HG03159 (cell line): ENCODE data around the gene TBPL1.

ENCODE experiments used
- ATAC-seq: cut with Tn5 transposase; IDR thresholded peaks from one replicate; pipeline ENCODE4 v1.9.1; 2021; ENCODE audit warnings: mild to moderate bottlenecking, moderate library complexity; ENCODE audit not compliant: unreplicated experiment

TBPL1 gene

DNA sequence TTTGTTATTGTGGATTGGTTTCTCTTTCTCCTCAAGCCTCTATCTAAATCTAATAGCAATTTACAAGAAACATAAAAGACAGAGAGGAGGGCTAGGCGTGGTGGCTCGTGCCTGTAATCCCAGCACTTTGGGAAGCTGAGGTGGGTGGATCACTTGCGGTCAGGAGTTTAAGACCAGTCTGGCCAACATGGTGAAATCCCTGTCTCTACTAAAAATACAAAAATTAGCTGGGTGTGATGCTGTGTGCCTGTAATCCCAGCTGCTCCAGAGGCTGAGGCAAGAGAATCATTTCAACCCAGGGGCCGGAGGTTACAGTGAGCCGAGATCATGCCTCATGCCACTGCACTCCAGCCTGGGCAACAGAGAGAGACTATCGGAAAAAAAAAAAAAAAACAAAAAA lies 52.8 kb downstream of the TBPL1 start:
- ATAC-seq = no peak

DNA sequence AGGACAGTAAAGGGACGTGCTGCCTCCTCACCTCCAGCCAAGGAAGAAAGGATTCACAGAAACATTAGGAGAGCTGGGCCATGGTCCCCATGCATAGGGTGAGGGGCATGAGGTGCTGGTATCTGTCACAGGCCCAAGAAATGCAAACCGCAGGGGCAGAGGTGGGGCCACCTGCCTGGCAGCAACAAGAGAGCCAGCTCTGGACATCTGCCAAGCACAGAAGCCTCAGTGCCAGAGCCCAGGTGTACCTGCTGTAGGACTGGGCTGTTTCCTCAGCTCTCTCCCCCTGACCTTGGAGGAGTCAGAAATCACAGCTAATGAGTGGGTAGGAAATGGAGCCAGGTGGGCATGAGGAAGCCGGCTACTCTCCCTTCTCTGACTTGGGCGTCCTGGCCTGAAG lies 54.1 kb downstream of the TBPL1 start:
- ATAC-seq = no peak

DNA sequence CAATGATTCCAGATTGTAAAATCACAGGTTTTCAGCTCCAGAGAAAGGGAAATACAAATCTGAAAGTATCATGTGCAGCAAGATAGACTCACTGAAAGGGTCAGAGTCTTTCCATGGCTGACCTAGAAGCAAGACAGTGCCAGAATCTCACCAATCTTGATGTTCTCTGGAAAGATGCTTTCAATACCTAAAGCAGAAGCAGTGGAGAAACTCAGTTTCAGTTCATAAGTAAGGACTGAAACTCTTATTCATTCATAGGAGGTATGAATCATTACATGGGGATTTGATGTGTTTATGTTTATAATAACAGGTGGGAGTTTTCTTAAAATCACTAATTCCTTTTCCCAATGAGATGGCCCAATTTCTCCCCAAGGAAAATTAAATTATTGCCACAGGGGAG lies 56.9 kb downstream of the TBPL1 start:
- ATAC-seq = no peak

DNA sequence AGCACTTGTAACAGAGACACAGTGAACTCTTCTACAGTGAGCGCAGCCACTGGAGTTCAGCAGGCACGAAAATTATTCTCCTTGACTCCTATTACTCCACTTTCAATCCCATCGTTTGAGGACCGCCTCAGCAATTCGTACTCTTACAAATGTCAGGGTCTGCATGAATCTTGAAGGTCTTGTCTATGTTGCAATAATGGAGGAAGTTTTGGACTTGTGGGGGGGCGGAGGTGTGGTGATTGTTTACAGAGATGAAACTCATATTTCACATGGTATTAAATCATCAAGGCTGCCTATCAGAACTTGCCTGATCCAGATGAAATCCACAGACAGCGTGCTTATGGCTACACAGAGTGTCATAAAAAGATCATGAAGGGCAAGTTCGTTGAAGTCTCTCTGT lies 57.4 kb downstream of the TBPL1 start:
- ATAC-seq = no peak

DNA sequence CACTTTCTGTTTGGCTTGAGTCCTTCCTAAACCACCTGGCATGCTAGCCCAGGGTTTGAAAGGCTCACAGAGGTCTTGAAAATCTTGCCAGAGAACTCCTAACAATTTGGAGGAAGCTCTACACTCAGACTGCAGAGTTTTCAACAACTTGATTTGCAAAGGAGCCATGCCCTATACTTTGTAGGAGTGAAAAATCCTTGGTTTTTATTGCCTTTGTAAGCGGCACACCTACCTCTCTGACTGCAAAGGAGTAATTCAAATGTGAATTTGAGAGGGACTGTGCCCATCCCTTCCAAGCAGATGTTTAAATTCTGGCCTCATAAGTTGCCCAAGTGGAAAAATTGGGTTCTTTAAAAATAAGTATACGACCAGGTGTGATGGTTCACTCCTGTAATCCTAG lies 58.0 kb downstream of the TBPL1 start:
- ATAC-seq = no peak

DNA sequence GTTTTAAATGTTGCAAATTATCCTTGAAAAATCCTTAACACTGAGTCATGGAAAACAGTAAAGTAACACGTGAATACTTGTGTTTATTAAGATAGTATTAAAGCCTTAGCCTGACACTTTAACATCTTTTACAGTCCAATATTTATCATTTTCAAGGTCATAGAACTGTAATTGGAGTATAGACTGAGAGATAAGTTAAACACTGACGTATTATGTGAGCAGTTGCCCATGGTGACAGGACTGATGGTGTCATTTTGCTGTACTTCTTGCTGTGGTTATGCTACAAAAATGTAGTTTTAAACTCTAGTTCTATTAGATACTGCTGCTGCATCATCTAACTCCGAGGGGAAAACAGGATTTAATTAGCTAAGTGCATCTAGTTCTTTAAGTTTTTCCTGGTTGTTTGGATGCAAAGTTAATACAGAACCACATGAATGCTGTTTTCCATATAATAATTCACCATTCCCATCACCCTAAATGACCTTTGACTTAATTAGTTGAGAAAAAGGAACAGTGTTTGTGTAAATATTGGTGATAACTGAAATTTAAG lies 61.6 kb downstream of the TBPL1 start:
- ATAC-seq = no peak

DNA sequence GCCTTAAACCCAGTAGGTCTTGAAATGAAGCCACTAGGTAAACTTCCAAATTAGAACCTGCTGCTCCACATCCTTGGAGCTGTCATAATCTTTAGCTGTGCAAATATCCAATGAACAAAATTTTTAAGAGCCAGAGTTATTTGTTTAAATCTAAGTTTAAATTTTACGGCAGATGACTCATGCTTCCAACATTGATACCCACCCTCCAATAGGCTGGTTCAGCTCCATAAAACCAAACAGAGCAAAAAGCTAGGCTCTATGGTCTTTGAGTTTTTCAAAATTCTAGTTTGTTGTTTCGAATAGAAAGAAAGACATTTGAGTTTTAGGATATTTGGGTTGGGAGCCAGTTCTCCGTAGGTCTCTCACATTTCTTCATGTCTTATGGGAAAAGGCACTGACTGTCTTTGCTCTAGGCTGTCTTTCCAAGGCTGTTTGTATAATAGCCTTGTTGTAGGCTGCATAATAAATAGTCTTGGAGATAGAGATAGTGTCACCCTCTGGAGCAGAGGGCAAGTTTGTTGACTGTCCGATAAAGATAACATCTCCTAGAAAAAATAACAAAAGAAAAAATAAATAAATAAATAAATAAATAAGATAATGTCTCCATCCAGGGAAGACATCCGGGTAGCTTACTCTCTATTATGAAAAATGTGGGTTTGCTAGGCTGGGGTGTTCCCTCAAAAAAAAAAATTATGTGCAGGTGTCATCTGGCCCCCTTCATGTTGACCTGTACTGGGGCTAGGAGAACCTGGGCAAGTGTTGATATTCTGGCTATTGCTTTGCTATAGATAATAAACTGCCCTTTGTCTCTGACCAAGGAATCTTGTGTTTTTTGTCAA lies 62.9 kb downstream of the TBPL1 start:
- no peak for ATAC-seq

DNA sequence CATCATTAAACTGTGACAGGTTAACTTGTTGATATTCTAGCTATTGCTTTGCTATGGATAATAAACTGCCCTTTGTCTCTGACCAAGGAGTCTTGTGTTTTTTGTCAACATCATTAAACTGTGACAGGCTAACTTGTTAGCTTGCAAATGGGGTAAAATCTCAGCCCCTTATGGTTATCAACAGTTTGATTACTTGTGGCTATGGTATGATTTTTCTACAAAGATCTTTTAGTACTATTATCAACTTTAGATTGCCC lies 63.5 kb downstream of the TBPL1 start:
- ATAC-seq = no peak

DNA sequence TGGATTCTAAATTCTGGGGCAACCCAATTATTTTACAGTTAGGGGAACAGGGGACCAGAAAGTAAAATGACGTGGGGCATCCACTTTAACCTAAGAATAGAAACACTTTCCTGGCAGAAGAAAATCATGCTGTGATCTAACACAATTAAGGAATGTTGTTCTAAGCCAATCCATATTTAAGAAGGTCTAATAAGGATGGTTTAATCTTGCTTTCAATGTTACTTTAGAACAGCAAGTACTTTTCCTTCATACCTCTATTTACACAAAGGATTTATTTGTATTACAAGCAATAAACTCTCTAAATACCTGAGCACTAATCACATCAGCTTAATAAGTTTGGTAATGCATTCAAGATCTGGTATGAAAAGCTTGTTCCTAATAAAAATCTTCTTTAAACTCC lies 67.0 kb downstream of the TBPL1 start:
- ATAC-seq = no peak

DNA sequence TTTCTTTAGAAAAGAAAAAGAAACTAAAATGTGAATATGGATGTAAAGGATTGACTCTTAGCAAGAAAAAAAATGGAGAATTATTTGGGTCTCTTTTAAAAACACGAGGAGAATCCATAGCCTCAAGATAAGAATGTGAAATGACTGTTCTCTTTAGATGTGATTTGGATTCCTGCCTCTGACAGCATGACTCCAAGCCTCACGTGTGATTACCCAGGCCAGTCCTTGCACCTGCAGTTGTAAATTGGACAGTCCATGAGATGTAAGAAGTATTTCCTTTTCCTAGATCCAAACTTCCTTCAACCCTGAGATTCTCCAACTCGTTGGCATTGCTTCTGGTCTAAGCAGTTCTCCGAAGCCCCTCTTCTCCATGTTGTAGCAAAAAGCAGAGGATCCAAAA lies 67.5 kb downstream of the TBPL1 start:
- ATAC-seq = no peak

DNA sequence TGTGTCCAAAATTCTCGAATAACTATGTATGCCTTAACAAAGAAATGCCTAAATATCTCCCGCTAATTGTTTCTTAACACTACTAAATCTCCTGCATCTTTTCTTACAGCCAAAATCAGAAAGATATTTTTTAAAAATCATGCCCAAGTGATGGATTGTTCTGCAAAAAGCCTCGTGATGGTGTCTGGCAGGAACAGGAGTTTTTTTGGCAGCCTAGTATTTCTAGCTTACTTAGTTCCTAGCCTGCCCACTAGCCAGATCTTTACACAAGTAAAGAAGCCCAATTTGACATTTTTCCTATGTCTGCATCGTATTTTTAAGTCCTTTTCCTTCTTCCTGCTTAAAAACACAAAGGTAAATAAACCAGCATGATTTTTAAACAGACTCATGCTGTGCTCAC lies 67.9 kb downstream of the TBPL1 start:
- ATAC-seq = no peak

DNA sequence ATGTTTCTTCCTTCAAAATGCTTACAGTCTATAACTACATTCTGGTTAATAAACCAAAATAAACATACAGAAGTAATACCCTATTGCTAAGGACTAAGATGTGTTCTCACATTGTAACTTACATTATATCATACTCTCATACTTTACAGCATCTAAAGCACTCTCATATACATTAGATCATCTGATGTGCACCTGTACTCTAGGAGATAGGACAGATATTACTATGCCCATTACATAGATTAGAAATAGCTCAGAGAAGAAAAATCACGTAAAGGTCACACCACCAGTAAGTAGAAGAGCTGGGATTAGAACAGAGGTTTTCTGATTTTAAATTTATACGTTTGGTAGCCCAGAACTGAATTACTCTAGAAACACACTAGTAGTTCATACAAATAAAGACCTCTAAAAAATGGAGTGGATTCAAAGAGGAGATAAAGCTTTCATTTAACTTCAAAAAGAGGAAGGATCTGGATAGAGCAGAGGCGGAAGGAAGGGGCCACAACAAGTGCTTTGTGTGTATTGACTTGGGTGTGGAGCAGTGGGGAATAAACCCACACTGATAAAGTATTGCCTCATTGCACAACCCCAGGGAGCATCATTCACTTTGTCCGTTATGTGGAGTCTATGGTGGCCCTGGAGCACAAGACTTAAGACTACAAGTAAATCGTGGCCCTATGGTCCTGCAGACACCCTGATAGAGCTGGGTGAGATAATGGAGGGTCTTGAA lies 68.5 kb downstream of the TBPL1 start:
- ATAC-seq = no peak

DNA sequence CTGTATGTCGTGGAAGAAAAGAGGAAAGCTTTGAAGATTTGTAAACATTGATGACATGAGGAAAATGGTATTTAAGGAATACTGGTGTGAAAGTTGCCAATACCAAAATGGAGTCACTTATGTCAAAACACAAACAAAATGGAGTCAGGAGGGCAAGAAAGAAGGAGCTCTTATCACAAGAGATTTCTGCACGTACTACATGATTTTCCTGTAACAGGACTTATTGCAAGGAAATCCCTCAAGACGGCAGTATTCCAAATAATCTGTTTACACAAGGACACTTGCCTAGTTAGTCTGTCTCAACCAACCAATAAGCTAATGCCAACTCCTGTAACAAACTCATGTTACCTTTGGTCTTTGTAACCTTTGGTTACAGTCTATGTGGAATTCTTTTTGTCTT lies 69.6 kb downstream of the TBPL1 start:
- ATAC-seq = no peak

DNA sequence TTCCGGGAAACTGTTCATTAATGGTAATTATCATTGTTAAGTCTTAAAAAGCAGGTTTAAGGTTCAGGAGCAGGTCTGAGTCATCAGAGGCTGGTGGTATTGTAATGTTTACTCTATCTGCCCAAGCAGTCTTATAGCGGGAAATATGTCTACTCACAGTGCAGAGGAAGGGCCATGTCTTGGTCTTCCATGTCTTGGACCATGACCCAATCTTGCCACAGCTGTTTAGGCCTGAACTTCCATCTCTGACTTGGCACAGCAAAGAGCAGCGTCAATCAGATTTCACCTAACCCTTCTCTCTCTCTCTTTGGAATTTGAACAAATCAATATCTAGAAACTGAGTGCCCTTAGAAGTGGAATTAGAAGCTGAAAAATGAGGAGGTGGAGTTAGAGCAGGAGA lies 73.6 kb downstream of the TBPL1 start:
- no peak for ATAC-seq

DNA sequence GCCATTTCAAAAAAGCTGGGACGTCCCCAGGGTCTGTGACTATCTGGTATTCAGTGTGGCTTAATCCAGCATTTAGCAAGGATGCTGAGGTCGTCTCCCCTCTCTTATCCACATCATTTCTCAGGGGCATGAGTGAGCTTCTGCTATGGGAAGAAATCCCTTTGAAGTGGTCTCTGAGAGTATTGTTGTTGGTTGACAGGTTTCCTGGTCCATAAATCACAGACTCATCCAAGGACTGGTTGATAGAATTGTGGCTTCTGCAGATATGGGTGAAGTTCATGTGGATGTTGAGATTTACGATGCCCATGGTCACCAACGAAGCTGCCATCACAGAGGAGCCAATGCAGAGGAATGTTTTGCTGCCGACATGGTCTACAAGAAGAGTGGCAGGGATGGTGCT lies 75.4 kb downstream of the TBPL1 start:
- ATAC-seq = no peak

DNA sequence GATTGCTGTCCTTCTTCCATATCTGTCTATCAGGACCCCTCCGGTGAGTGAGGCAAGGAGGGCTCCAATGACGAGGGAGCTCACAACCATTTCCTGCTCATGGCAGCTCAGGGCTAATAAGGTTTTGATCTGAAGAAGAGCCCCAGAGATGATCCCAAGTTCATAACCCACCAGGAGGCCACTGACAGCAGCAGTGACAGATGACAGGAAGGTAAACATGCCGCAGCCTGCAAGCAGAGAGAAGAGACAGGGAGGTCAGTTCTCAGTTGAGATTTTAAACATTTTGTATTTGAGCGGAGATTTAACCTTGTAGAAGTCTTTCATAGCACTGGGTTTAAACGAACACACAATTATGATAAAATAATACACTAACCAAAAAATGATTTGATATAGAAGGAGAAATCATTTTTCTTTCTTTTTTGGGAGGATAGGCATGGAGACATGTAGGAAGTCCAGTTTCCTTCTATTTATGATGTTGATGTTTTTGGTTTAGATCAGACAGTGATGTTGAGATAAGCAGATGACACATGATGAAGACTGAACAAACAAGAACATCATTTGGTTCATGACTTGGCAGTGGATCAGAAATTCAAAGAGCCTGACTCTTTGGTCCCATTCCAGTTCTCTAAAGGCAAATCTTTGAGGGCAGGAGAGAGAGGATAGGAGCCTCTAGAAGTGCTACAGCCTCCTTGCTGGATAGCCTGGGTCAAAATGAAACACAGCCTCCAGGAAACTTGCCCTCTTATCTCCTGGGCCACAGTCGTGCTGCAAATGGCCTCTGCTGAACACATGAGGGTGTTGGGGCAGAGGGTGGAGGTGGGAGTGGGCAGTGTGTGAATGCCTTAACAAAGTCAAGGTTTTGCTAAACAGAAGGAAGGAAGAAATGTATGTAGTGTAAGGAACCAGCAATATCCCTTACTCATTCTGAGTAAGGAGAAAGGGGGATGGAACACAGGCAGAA lies 76.8 kb downstream of the TBPL1 start:
- no peak for ATAC-seq

DNA sequence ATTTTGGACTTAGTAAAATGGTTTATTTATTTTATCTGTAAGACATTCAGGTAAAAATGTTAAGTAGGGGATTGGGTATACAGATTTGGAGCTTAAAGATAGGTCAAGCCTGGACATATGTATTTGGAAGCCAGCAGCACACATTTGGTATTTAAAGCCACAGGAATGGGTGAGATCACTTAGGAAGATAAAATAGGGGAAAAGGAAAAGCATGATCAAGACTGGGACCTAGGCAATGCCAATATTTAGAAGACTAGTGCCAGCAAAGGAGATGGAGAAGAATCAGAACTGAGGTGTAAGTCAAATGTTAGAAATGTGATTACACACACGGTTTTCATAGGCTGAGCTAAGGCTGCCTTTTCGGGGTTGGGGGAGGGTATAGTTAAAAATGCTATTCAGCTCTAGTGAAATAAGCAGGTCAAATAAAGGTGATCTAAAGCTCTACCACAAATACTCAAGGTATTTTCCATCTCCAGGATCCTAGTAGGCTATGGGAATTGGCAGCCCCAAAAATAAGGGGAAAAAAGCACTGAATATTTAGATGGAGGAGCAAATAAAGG lies 78.8 kb downstream of the TBPL1 start:
- ATAC-seq = no peak

DNA sequence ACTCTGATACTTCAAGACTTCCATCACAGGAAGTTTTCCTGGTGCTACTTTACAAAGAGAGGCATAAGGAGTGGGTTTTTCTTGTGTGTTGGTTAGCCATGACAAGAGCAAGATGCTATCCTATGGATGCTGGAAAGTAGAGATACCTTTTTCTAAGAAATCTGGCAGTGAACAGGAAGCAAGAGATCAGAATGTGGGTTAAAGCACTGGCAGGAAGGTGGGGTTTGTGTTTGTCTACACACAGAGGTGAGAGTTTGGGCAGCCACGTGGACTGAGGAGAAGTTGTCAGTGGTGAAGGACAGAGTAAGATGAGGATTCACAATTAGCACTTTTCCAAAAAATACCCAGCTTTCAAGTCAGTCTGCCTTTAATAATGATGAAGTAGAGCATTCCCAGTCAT lies 81.5 kb downstream of the TBPL1 start:
- no peak for ATAC-seq

DNA sequence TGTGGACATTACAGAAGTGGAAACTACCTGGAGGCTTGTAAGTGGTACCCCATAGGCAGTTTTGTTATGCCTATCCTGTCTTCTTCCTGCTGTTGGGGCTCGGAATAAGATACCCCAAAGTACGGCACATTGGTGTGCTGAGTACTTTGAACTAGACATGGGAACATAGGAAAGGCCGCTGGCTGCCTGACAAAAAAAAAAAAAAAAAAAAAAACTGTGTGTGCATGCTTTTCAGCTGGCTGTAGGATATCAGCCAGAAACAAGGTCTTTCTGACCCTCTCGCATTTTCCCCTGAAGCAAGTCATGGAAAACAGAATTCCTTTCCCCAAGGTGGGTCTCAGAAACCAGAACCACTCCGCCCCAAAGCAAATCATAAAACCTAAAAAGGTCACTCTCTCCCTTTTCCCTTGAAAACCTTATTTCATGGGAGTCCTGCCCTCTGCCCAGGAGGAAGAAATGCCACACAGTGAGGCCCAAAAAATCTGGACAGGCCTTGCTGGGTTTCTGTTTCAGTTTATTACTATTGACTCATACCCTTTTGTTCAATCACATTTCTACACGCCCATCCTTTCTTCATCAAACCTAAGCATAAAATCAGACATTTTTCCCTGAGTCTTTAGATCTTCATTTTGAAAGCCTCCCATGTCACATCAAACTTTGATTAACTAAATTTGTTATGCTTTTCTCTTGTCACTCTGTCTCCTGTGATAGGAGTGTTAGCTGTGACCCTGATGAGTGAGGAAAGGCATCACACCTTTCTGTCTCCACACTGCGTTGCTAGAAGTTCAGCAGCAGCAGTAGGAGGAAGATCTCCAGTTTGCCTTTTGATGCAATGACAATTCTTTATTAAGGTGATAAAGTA lies 82.2 kb downstream of the TBPL1 start:
- no peak for ATAC-seq

DNA sequence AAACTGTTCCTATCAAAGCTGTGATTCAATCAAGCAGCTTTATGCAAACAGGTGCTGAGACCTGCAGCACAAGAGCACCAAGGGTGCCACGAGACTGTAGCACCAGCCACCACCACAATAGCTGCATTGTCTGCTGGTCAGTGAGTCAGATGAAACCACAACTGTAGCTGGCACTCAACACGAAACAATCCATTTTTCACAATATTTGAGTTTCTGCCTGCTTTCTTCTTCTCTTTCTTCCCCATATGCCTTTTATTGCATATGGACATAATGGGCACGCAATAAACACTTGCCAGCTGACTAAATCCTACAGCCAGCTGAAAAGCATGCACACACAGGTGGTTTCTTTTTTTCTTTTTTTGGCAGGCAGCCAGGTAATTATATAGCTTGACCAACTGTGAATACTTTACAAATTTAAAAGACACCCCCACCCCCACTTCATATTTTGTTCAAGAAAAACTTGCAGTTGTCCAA lies 82.8 kb downstream of the TBPL1 start:
- no peak for ATAC-seq
